HL-60 (cell line): Measurements from ENCODE around the gene CCDC117.
A peak's percentile ranks its signal among the peaks of the same experiment; 100 is the strongest.

Experiments
- DNase-seq, 2 experiments: peaks; one replicate each; pipeline ENCODE4 v3.0.0-alpha.2; 2010 to 2020; ENCODE audit warnings: low read depth in 1 of 2, low spot score in 1 of 2
- H3K27ac ChIP-seq: fragments of 250-450 bp; sonication (Bioruptor Pico); replicated peaks from 2 replicates; pipeline ENCODE4 v1.5.1; 2020; ENCODE audit warnings: mild to moderate bottlenecking, moderate library complexity
- H3K27me3 ChIP-seq: fragments of 250-450 bp; sonication (Bioruptor Pico); 2 replicates; pipeline ENCODE4 v1.5.1; 2021; ENCODE audit warnings: mild to moderate bottlenecking, moderate library complexity; ENCODE audit not compliant: insufficient read depth, poor library complexity, severe bottlenecking
- H3K4me3 ChIP-seq: replicated peaks from 2 replicates; pipeline ENCODE4 v1.5.1; 2011; ENCODE audit warnings: mild to moderate bottlenecking, control low read depth, low read length; ENCODE audit not compliant: insufficient read depth
- CTCF ChIP-seq: IDR thresholded peaks from one replicate; pipeline ENCODE4 v1.5.1; 2011; ENCODE audit warnings: low read length, control low read depth, inconsistent platforms; ENCODE audit not compliant: insufficient read depth
- GABPA ChIP-seq: IDR thresholded peaks from 2 replicates; pipeline ENCODE4 v1.6.1; 2012; ENCODE audit warnings: low read depth
- POLR2AphosphoS5 ChIP-seq: IDR thresholded peaks from 2 replicates; pipeline ENCODE4 v1.6.1; 2012; ENCODE audit warnings: low read depth
- REST ChIP-seq: IDR thresholded peaks from 2 replicates; pipeline ENCODE4 v1.6.1; 2012; ENCODE audit warnings: low read depth; ENCODE audit not compliant: insufficient replicate concordance
- SPI1 ChIP-seq: IDR thresholded peaks from 2 replicates; pipeline ENCODE4 v1.6.1; 2012; ENCODE audit warnings: low read depth, mild to moderate bottlenecking, borderline replicate concordance

Gene CCDC117

GRCh38 chr22:28815729-28816128 lies 43.2 kb downstream of the CCDC117 start:
- H3K27ac ChIP-seq = no peak overlapping the region
- no peak for TF ChIP-seq CTCF
- TF ChIP-seq SPI1 = no peak
- TF ChIP-seq POLR2AphosphoS5 = no peak
- TF ChIP-seq REST = no peak
- no peak for TF ChIP-seq GABPA

GRCh38 chr22:28817064-28817463 lies 44.6 kb downstream of the CCDC117 start:
- TF ChIP-seq REST = no peak
- no peak for TF ChIP-seq POLR2AphosphoS5
- TF ChIP-seq SPI1 = no peak
- no peak for TF ChIP-seq GABPA
- Histone ChIP-seq H3K27ac (no peak overlapping the region), H3K27me3 (no peaks in the 10 kb centered on the region), H3K4me3 (no peak overlapping the region)
- DNase-seq = no peak

More at GRCh38 chr22:28815729-28816128, 43.2 kb downstream of the CCDC117 start:
- no peak overlapping the region for H3K4me3 ChIP-seq
- no peak for DNase-seq
- H3K27me3 ChIP-seq = no peaks in the 10 kb centered on the region

GRCh38 chr22:28817919-28818859 lies 45.7 kb downstream of the CCDC117 start:
- H3K27ac ChIP-seq = peak overlapping the region; percentile 34
- no peaks in the 10 kb centered on the region for H3K27me3 ChIP-seq
- TF ChIP-seq SPI1 (no peak), REST (no peak), POLR2AphosphoS5 (no peak), GABPA (no peak), CTCF (no peak)
- DNase-seq = no peak
- no peak overlapping the region for H3K4me3 ChIP-seq
